ENCODE results near the gene PLSCR1.

PLSCR1 gene

DNA sequence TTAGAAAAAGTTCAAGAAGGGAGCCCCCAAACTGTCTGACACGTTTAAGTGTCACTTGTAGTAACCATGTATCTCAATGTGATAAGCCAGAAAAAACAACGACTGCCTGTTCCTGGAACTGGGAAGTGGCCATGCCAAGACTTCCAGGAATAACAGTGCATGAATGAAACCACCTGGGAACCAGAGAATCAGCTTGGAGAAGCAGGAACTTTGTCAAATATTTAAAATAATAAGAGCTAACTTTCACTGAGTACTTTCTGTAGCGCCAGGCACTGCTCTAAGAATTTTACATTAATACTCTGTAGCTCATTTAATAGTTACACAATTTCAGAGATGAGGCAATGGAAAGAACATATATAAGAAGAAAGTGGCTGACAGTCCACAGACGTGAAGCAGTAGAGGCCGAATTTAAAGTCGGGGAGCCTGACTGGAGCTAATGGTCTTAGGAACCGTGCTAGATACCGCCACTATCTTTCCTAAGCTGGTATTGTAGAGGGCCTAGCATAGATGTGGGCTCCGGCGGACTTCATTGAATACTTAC, 876 bp downstream of the PLSCR1 start:
- DNase-seq (ENCODE audit: insufficient read length, low spot score) = no peak
- no peak for FAIRE-seq
- no peak for TF ChIP-seq CTCF (IDR thresholded peaks at IDR 0.05; ENCODE audit: insufficient read depth, missing control alignments)

GRCh38 chr3:146542978-146543377, 1.4 kb downstream of the PLSCR1 start:
- no peak for FAIRE-seq
- DNase-seq (ENCODE audit: insufficient read length, low spot score) = no peak
- TF ChIP-seq CTCF (IDR thresholded peaks at IDR 0.05; ENCODE audit: insufficient read depth, missing control alignments) = no peak

- no peak for TF ChIP-seq CTCF (IDR thresholded peaks at IDR 0.05; ENCODE audit: insufficient read depth, missing control alignments)
- FAIRE-seq = no peak
- no peak for DNase-seq (ENCODE audit: insufficient read length, low spot score)
Measured at GRCh38 chr3:146542179-146542578, 2.2 kb downstream of the PLSCR1 start.

- DNase-seq (ENCODE audit: insufficient read length, low spot score) = no peak
- TF ChIP-seq CTCF (IDR thresholded peaks at IDR 0.05; ENCODE audit: insufficient read depth, missing control alignments) = no peak
Measured at GRCh38 chr3:146540978-146541377, 3.4 kb downstream of the PLSCR1 start.

DNA sequence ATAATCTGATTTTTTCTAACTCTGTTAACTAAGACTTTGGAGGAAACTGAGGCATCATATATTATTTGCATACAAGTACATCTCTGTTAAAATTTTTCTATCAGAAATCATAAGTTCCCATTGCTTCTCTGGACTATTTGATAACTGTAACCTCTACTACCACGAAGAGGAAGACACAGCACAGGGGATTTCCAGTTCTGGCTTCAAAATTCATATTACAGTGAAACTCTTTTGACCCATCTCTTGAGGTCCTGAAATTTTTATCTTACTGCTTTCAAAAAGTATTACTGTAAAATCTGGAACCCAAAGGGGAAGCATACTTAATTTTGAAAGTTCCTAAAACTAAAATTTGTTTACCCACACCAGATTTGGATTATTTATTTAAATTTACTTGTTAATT, 4.2 kb downstream of the PLSCR1 start:
- FAIRE-seq (no peak), DNase-seq (ENCODE audit: insufficient read length, low spot score) (no peak)
- no peak for TF ChIP-seq CTCF (IDR thresholded peaks at IDR 0.05; ENCODE audit: insufficient read depth, missing control alignments)

More at GRCh38 chr3:146540978-146541377, 3.4 kb downstream of the PLSCR1 start:
- no peak for FAIRE-seq

- no peak for TF ChIP-seq CTCF (IDR thresholded peaks at IDR 0.05; ENCODE audit: insufficient read depth, missing control alignments)
- FAIRE-seq = no peak
Measured at GRCh38 chr3:146539315-146539714, 5.1 kb downstream of the PLSCR1 start.

DNA sequence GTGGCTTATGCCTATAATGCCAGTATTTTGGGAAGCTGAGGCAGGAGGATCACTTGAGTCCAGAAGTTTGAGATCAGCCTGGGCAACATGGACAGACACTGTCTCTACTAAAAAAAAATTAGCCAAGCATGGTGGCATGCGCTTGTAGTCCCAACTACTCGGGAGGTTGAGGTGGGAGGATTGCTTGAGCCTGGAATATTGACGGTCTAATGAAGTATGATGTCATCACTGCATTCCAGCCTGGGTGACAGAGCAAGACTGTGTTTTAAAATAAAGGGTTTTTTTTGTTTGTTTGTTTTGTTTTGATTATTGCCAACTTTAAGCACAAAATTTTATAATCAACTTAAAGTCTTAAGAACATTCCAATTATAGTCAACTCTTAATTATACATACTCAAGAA, 6.8 kb downstream of the PLSCR1 start:
- FAIRE-seq (no peak), DNase-seq (ENCODE audit: insufficient read length, low spot score) (no peak)
- TF ChIP-seq CTCF (IDR thresholded peaks at IDR 0.05; ENCODE audit: insufficient read depth, missing control alignments) = no peak

More at GRCh38 chr3:146539315-146539714, 5.1 kb downstream of the PLSCR1 start:
- DNase-seq (ENCODE audit: insufficient read length, low spot score) = no peak

Measured in D721Med (cell line).